ENCODE results near the gene FAM117A. TPM values are rescaled to one million over a fixed set of nuclear protein-coding genes. Genes with fewer than 3 reads are reported as not detected.

Gene FAM117A
- total and polyA plus RNA-seq, 11 donors, result 5.2 to 18.5 (median 10.4) TPM

DNA sequence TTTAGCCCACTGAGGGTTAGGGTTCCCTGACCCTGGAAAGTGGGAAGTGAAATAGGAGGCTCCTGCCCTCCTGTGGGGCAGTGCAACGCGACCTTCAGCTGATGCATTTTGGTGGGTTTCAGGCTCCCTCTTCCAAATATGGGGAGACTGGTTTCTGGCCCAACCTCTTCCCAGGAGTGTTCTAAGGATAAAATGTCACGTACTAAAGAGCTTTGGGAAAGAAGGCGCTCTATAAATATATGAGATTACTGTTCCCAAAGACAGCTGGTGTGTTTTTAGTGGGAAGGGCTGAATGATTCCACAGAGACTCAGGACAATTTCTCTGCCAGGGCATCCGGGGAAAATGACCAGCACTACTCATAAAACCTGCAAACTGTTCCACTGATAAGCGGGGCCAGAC is 65.9 kb downstream of the FAM117A start:
- Histone ChIP-seq H3K36me3 (peaks cover 0 to 41% (median 32%) of the 10 kb centered on the region in 9 donors), H3K4me1 (peaks cover 0 to 25% (median 8%) of the 10 kb centered on the region in 12 donors), H3K4me3 (no peak overlapping the region), H3K9me3 (no peaks in the 10 kb centered on the region), H3K27me3 (no peaks in the 10 kb centered on the region), H3K27ac (peak overlapping the region in 2 of 12 donors; percentile 19 to 32)
- intact Hi-C loops (cut with DNase I), result loop anchor here in 1 of 10 donors (5.0 kb wide), 1 partner anchor 299 kb away; the partner anchor contains the start of gene DLX3
- no peak for DNase-seq
- TF ChIP-seq, protein P1, sequence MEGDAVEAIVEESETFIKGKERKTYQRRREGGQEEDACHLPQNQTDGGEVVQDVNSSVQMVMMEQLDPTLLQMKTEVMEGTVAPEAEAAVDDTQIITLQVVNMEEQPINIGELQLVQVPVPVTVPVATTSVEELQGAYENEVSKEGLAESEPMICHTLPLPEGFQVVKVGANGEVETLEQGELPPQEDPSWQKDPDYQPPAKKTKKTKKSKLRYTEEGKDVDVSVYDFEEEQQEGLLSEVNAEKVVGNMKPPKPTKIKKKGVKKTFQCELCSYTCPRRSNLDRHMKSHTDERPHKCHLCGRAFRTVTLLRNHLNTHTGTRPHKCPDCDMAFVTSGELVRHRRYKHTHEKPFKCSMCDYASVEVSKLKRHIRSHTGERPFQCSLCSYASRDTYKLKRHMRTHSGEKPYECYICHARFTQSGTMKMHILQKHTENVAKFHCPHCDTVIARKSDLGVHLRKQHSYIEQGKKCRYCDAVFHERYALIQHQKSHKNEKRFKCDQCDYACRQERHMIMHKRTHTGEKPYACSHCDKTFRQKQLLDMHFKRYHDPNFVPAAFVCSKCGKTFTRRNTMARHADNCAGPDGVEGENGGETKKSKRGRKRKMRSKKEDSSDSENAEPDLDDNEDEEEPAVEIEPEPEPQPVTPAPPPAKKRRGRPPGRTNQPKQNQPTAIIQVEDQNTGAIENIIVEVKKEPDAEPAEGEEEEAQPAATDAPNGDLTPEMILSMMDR (IDR thresholded peaks at IDR 0.05), result no peak
- TF ChIP-seq POLR2A (IDR thresholded peaks at IDR 0.05), result no peak
- WGBS, 4 donors, result 38 to 51% (median 46%) methylated on average over 5 to 6 of the region's 6 CpGs
- ATAC-seq, result peak in 2 of 4 donors; percentile 4 to 38

DNA sequence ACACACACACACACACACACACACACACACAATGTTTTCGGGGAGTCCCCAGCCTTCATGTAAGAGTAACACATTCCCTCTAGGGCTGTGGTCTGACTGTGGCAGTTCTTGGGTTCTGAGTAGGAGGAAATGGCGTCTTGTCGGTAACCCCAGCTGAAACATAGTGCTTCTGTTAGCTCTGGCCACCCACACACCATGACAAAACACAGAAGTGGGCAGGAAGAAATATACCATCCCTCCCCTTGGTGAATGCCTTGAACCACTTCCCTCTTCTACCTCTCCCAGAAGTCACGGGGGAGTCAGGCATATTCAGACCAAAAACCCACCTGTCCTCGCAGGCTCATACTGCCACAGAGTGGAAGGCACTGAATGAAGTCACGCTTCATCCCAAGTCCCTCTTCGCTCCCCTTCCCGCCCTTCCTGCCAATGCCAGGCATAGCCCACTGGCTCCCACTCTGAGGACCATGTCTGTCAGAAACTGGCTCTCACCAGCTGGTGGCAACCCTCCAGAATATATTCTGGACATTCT is 67.6 kb downstream of the FAM117A start:
- ATAC-seq, result peak in 1 of 4 donors; percentile 6

GRCh38 chr17:49695698-49696232 is 68.2 kb downstream of the FAM117A start:
- no peaks in the 10 kb centered on the region for H3K27me3 ChIP-seq
- DNase-seq, result no peak
- intact Hi-C loops (cut with DNase I), result loop anchor here (1.0 to 5.0 kb wide), 4 partner anchors 125 to 302 kb away; partner anchors contain the start of gene DLX3 (in 1 of the 10)
- no peak for ATAC-seq
- H3K9me3 ChIP-seq, result no peaks in the 10 kb centered on the region
- no peak overlapping the region for H3K27ac ChIP-seq
- no peak for TF ChIP-seq POLR2A (IDR thresholded peaks at IDR 0.05)
- TF ChIP-seq, protein P1 (IDR thresholded peaks at IDR 0.05), result peak in 4 of 12 donors; percentile 0 to 7 (median 2)
- no peak overlapping the region for H3K4me3 ChIP-seq
- 48 to 56% (median 53%) methylated on average over 5 of the region's 5 CpGs for WGBS, 4 donors
- peaks cover 0 to 19% (median 9%) of the 10 kb centered on the region in 9 donors for H3K36me3 ChIP-seq
- H3K4me1 ChIP-seq, result peaks cover 0 to 46% (median 23%) of the 10 kb centered on the region in 12 donors

More for the DNA sequence above, 67.6 kb downstream of the FAM117A start:
- DNase-seq, result no peak
- Histone ChIP-seq H3K27me3 (no peaks in the 10 kb centered on the region), H3K27ac (peak overlapping the region in 1 of 12 donors; percentile 24), H3K4me1 (peaks cover 0 to 41% (median 19%) of the 10 kb centered on the region in 12 donors), H3K36me3 (peaks cover 0 to 24% (median 15%) of the 10 kb centered on the region in 9 donors), H3K9me3 (no peaks in the 10 kb centered on the region), H3K4me3 (no peak overlapping the region)
- intact Hi-C loops (cut with DNase I), result loop anchor here in 1 of 10 donors (5.0 kb wide), 1 partner anchor 301 kb away; the partner anchor contains the start of gene DLX3
- TF ChIP-seq, protein P1 (IDR thresholded peaks at IDR 0.05), result no peak
- no peak for TF ChIP-seq POLR2A (IDR thresholded peaks at IDR 0.05)
- 71 to 89% (median 82%) methylated on average over 8 of the region's 8 CpGs for WGBS, 4 donors
